ENCODE data around the gene JPH3. TPM values are rescaled to one million over a fixed set of nuclear protein-coding genes. Genes with fewer than 3 reads are reported as not detected.

Gene JPH3
- total and polyA plus RNA-seq, 5 donors, result 0.09 to 0.32 (median 0.14) TPM

- intact Hi-C loops (cut with DNase I), result no loop called here
- H3K4me1 ChIP-seq (ENCODE audit: control insufficient read depth, insufficient read depth, low read length), result no peaks in the 10 kb centered on the region
- ATAC-seq (no peak), DNase-seq (no peak)
- no peak overlapping the region for H3K27ac ChIP-seq (ENCODE audit: low read length)
- no peaks in the 10 kb centered on the region for H3K27me3 ChIP-seq (ENCODE audit: control insufficient read depth, insufficient read depth)
- 74% methylated on average over 19 of the region's 19 CpGs for WGBS
- H3K4me3 ChIP-seq (ENCODE audit: low read length), result no peak overlapping the region
- H3K9me3 ChIP-seq (ENCODE audit: control insufficient read depth, low read length), result no peaks in the 10 kb centered on the region
Observed at GRCh38 chr16:87615621-87616041, 13.3 kb downstream of the JPH3 start.

DNA sequence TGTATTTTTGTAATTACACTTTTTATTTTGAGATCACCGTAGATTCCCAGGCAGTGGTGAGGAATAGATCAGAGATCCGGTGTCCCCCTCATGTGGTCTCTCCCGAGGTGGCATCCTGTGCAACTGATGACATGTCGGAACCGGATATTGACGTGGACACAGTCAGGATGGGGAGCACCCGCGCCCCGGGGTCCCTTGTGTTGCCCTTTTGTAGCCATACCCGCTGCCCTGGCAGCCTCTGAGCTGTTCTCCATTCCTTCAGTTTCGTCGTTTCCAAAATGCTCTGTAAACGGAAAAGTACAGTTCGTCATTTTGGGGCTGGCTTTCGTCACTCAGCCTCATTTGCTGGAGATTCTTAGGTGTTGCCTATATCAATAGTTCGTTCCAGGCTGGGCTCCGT lies 14.2 kb downstream of the JPH3 start:
- H3K9me3 ChIP-seq (ENCODE audit: control insufficient read depth, low read length), result no peaks in the 10 kb centered on the region
- no peaks in the 10 kb centered on the region for H3K4me1 ChIP-seq (ENCODE audit: control insufficient read depth, insufficient read depth, low read length)
- H3K4me3 ChIP-seq (ENCODE audit: low read length), result no peak overlapping the region
- no peaks in the 10 kb centered on the region for H3K27me3 ChIP-seq (ENCODE audit: control insufficient read depth, insufficient read depth)
- 80% methylated on average over 17 of the region's 17 CpGs for WGBS
- DNase-seq (no peak), ATAC-seq (no peak)
- intact Hi-C loops (cut with DNase I), result no loop called here
- no peak overlapping the region for H3K27ac ChIP-seq (ENCODE audit: low read length)

DNA sequence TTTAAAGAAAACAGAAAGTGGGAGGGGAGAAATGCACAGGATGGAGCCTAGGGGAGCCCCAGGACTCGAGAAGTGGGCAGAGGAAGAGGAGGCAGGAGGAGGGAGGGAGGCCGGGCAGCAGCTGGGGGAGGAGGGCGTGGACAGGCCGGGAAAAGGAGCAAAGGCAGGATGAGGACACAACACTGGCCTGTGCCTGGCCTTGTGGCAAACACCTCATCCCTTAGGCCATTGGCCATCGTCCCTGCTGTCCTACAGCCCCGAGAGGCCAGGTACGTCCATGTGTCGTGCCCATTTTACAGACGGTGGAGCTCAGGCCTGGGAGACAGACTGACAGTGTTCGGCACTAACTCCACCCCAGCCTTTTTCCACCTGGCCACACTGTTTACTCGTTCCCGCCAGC lies 15.9 kb downstream of the JPH3 start:
- intact Hi-C loops (cut with DNase I), result no loop called here
- no peak for ATAC-seq
- Histone ChIP-seq H3K4me1 (ENCODE audit: control insufficient read depth, insufficient read depth, low read length) (no peaks in the 10 kb centered on the region), H3K27me3 (ENCODE audit: control insufficient read depth, insufficient read depth) (no peaks in the 10 kb centered on the region), H3K27ac (ENCODE audit: low read length) (no peak overlapping the region), H3K9me3 (ENCODE audit: control insufficient read depth, low read length) (no peaks in the 10 kb centered on the region), H3K4me3 (ENCODE audit: low read length) (no peak overlapping the region)
- WGBS, result 74% methylated on average over 12 of the region's 12 CpGs
- DNase-seq, result no peak

GRCh38 chr16:87619360-87620200 lies 17.3 kb downstream of the JPH3 start:
- H3K27me3 ChIP-seq (ENCODE audit: control insufficient read depth, insufficient read depth), result no peaks in the 10 kb centered on the region
- ATAC-seq (no peak), DNase-seq (no peak)
- no peak overlapping the region for H3K4me3 ChIP-seq (ENCODE audit: low read length)
- no peaks in the 10 kb centered on the region for H3K4me1 ChIP-seq (ENCODE audit: control insufficient read depth, insufficient read depth, low read length)
- 55% methylated on average over 26 of the region's 26 CpGs for WGBS
- H3K27ac ChIP-seq (ENCODE audit: low read length), result no peak overlapping the region
- H3K9me3 ChIP-seq (ENCODE audit: control insufficient read depth, low read length), result no peaks in the 10 kb centered on the region
- intact Hi-C loops (cut with DNase I), result no loop called here

DNA sequence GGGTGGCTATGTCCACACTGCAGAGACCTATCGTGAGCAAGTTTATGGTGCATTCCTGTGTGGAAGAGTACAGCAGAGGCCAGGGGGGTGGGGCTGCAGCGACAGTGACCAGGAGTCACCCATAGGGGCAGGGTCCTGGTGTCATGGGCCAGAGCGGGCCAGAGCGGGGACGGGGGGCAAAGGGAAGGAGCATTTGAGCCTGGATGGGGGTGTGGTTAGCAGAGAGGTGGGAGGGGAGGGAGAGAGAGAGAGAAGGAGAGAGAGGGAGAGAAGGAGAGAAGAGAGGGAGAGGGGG lies 17.8 kb downstream of the JPH3 start:
- Histone ChIP-seq H3K27me3 (ENCODE audit: control insufficient read depth, insufficient read depth) (no peaks in the 10 kb centered on the region), H3K9me3 (ENCODE audit: control insufficient read depth, low read length) (no peaks in the 10 kb centered on the region), H3K27ac (ENCODE audit: low read length) (no peak overlapping the region), H3K4me3 (ENCODE audit: low read length) (no peak overlapping the region), H3K4me1 (ENCODE audit: control insufficient read depth, insufficient read depth, low read length) (no peaks in the 10 kb centered on the region)
- DNase-seq (no peak), ATAC-seq (no peak)
- intact Hi-C loops (cut with DNase I), result no loop called here
- WGBS, result 19% methylated on average over 5 of the region's 5 CpGs

- DNase-seq (no peak), ATAC-seq (no peak)
- Histone ChIP-seq H3K27ac (ENCODE audit: low read length) (no peak overlapping the region), H3K4me1 (ENCODE audit: control insufficient read depth, insufficient read depth, low read length) (no peaks in the 10 kb centered on the region), H3K27me3 (ENCODE audit: control insufficient read depth, insufficient read depth) (no peaks in the 10 kb centered on the region), H3K4me3 (ENCODE audit: low read length) (no peak overlapping the region), H3K9me3 (ENCODE audit: control insufficient read depth, low read length) (no peaks in the 10 kb centered on the region)
- intact Hi-C loops (cut with DNase I), result no loop called here
- 61% methylated on average over 8 of the region's 8 CpGs for WGBS
Observed at GRCh38 chr16:87621550-87621829, 19.2 kb downstream of the JPH3 start.

DNA sequence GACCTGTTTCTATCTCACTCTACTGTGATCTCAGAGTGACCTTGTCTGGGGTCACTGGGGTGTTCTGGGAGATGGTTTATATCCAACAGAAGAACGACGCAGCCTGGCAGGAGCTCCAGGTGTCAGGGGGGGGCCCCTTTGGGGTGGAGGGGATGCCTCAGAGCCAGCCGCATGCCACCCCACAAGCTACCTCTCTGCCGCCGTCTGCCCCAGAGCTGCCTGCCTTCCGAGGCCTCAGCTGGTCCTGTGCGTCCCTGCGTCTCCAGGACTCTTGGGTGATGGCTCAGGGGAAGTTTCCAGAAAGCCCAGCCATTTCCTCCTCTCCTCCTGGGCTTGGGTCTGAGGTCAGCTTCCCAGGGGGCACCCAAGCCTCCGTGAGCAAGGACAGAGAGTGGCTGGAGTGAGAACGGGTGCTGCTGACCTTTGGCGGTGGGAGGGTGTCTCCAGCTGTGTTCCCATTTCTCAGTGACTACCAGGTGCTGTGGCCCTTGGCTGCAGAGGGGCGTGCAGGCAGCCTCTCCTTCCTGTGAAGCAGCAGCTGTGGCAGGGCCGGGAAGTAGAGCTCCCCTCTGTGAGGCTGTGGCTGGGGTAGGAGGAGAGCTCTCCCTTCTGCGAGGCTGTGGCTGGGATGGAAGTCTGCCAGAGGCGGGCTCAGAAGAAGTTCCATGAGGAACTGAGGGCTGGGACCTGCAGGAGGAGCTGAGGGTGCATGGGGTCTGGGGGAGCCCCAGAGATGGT lies 19.8 kb downstream of the JPH3 start:
- ATAC-seq (no peak), DNase-seq (no peak)
- no peaks in the 10 kb centered on the region for H3K4me1 ChIP-seq (ENCODE audit: control insufficient read depth, insufficient read depth, low read length)
- no peaks in the 10 kb centered on the region for H3K27me3 ChIP-seq (ENCODE audit: control insufficient read depth, insufficient read depth)
- intact Hi-C loops (cut with DNase I), result no loop called here
- 46% methylated on average over 15 of the region's 15 CpGs for WGBS
- H3K27ac ChIP-seq (ENCODE audit: low read length), result no peak overlapping the region
- H3K4me3 ChIP-seq (ENCODE audit: low read length), result no peak overlapping the region
- H3K9me3 ChIP-seq (ENCODE audit: control insufficient read depth, low read length), result no peaks in the 10 kb centered on the region

DNA sequence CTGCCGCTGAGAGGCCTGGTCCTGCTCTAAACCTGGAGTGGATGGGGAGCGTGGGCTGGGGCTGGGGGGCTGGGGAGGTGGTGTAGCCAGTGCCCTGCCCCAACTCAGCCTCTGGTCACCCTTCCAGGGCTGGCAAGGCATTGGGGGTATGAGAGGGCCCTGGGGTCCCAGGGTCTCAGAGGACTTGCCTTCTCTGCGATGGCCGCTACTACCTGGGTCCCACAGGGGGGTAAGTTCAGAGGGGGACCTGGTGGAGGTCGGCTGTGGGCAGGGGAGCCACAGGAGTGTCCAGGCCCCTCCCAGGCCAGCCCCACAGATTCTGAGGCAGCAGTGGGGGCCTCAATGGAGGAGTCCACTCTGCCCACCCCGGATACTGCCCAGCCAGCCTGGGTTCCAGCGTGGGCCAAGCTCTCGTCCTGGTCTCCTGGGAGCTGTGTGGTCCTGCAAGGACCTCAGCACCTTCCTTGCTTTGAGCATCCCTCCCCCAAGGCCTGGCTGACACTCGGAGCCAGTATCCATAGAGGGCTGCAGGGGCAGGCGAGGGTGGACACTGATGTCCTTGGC lies 20.5 kb downstream of the JPH3 start:
- WGBS, result 81% methylated on average over 10 of the region's 10 CpGs
- no peaks in the 10 kb centered on the region for H3K4me1 ChIP-seq (ENCODE audit: control insufficient read depth, insufficient read depth, low read length)
- no peaks in the 10 kb centered on the region for H3K27me3 ChIP-seq (ENCODE audit: control insufficient read depth, insufficient read depth)
- H3K27ac ChIP-seq (ENCODE audit: low read length), result no peak overlapping the region
- intact Hi-C loops (cut with DNase I), result no loop called here
- H3K9me3 ChIP-seq (ENCODE audit: control insufficient read depth, low read length), result no peaks in the 10 kb centered on the region
- DNase-seq, result no peak
- no peak overlapping the region for H3K4me3 ChIP-seq (ENCODE audit: low read length)
- no peak for ATAC-seq

- 76% methylated on average over 13 of the region's 13 CpGs for WGBS
- H3K27ac ChIP-seq (ENCODE audit: low read length), result no peak overlapping the region
- DNase-seq (peak in 1 of 3 donors; percentile 28), ATAC-seq (no peak)
- H3K4me3 ChIP-seq (ENCODE audit: low read length), result no peak overlapping the region
- no peaks in the 10 kb centered on the region for H3K4me1 ChIP-seq (ENCODE audit: control insufficient read depth, insufficient read depth, low read length)
- intact Hi-C loops (cut with DNase I), result no loop called here
- H3K27me3 ChIP-seq (ENCODE audit: control insufficient read depth, insufficient read depth), result no peaks in the 10 kb centered on the region
- peaks cover 4% of the 10 kb centered on the region for H3K9me3 ChIP-seq (ENCODE audit: control insufficient read depth, low read length)
Observed at GRCh38 chr16:87625241-87625797, 23.0 kb downstream of the JPH3 start.

- DNase-seq (peak in 2 of 3 donors; percentile 18 to 30), ATAC-seq (no peak)
- no peak overlapping the region for H3K4me3 ChIP-seq (ENCODE audit: low read length)
- no peaks in the 10 kb centered on the region for H3K4me1 ChIP-seq (ENCODE audit: control insufficient read depth, insufficient read depth, low read length)
- 81% methylated on average over 14 of the region's 14 CpGs for WGBS
- peaks cover 4% of the 10 kb centered on the region for H3K9me3 ChIP-seq (ENCODE audit: control insufficient read depth, low read length)
- no peak overlapping the region for H3K27ac ChIP-seq (ENCODE audit: low read length)
- H3K27me3 ChIP-seq (ENCODE audit: control insufficient read depth, insufficient read depth), result no peaks in the 10 kb centered on the region
- intact Hi-C loops (cut with DNase I), result no loop called here
Observed at GRCh38 chr16:87626401-87626800, 24.1 kb downstream of the JPH3 start.

- WGBS, result 71% methylated on average over 6 of the region's 6 CpGs
- H3K9me3 ChIP-seq (ENCODE audit: control insufficient read depth, low read length), result peaks cover 4% of the 10 kb centered on the region
- no peak overlapping the region for H3K4me3 ChIP-seq (ENCODE audit: low read length)
- DNase-seq (peak in 2 of 3 donors; percentile 14 to 16), ATAC-seq (no peak)
- no peaks in the 10 kb centered on the region for H3K4me1 ChIP-seq (ENCODE audit: control insufficient read depth, insufficient read depth, low read length)
- intact Hi-C loops (cut with DNase I), result no loop called here
- no peak overlapping the region for H3K27ac ChIP-seq (ENCODE audit: low read length)
- H3K27me3 ChIP-seq (ENCODE audit: control insufficient read depth, insufficient read depth), result no peaks in the 10 kb centered on the region
Observed at GRCh38 chr16:87626905-87627304, 24.6 kb downstream of the JPH3 start.

Data from right cardiac atrium (tissue), 5 donors.